Neural cell (in vitro differentiated cells): ENCODE measurements around the gene SMYD5.

Experiments used
- EP300 ChIP-seq: fragments of 450-650 bp; conservative IDR thresholded peaks from 2 replicates; pipeline ENCODE4 v1.6.1; 2014; ENCODE audit warnings: antibody characterized with exemption, mild to moderate bottlenecking, moderate library complexity; ENCODE audit not compliant: poor library complexity, severe bottlenecking
- EZH2 ChIP-seq: fragments of 200-600, 300-800 bp; shearing (Covaris generic), sonication (generic); IDR thresholded peaks from 2 replicates; pipeline ENCODE4 v1.6.1; 2014; ENCODE audit warnings: antibody characterized with exemption, low read length, borderline replicate concordance, mild to moderate bottlenecking; ENCODE audit not compliant: insufficient read depth, poor library complexity, severe bottlenecking
- MXI1 ChIP-seq: fragments of 450-650 bp; conservative IDR thresholded peaks from 2 replicates; pipeline ENCODE4 v1.6.1; 2014; ENCODE audit warnings: antibody characterized with exemption, mild to moderate bottlenecking; ENCODE audit not compliant: poor library complexity, severe bottlenecking
- POLR2AphosphoS5 ChIP-seq: IDR thresholded peaks from 2 replicates; pipeline ENCODE4 v1.6.1; 2012
- RAD21 ChIP-seq: fragments of 450-650 bp; conservative IDR thresholded peaks from 2 replicates; pipeline ENCODE4 v1.6.1; 2014; ENCODE audit warnings: antibody characterized with exemption, mild to moderate bottlenecking, moderate library complexity
- SMC3 ChIP-seq: fragments of 450-650 bp; conservative IDR thresholded peaks from 2 replicates; pipeline ENCODE4 v1.6.1; 2014; ENCODE audit warnings: antibody characterized with exemption, mild to moderate bottlenecking, moderate library complexity; ENCODE audit not compliant: poor library complexity
- TAF1 ChIP-seq: IDR thresholded peaks from 2 replicates; pipeline ENCODE4 v1.6.1; 2012; ENCODE audit warnings: low read depth
- TF ChIP-seq, protein P1 (sequence below): fragments of 450-650 bp; IDR thresholded peaks from 2 replicates; pipeline ENCODE4 v1.5.1; 2014; ENCODE audit warnings: antibody characterized with exemption, mild to moderate bottlenecking, moderate library complexity; ENCODE audit not compliant: poor library complexity, severe bottlenecking
- TF ChIP-seq, protein P2 (sequence below): IDR thresholded peaks from 2 replicates; pipeline ENCODE4 v1.6.1; 2012; ENCODE audit warnings: borderline replicate concordance

DNA sequence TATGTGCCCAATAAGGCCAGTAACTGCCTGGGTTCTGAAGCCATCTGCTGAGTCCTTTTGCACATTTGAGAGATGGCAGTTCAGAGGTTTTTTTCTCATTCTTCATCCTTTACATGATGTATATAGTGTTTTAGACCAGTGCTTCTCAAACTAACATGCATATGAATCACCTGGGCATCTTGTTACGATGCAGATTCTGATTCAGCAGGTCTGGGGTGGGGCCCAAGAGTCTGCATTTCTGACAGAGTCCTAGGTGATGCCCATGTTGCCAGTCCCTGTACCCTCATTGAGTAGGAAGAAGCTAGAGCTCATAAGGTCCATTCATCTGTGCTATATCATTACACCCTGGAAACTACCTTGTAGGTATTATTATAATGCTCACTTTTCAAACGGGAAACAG is 3.8 kb downstream of the SMYD5 start:
- TF ChIP-seq, protein P1, sequence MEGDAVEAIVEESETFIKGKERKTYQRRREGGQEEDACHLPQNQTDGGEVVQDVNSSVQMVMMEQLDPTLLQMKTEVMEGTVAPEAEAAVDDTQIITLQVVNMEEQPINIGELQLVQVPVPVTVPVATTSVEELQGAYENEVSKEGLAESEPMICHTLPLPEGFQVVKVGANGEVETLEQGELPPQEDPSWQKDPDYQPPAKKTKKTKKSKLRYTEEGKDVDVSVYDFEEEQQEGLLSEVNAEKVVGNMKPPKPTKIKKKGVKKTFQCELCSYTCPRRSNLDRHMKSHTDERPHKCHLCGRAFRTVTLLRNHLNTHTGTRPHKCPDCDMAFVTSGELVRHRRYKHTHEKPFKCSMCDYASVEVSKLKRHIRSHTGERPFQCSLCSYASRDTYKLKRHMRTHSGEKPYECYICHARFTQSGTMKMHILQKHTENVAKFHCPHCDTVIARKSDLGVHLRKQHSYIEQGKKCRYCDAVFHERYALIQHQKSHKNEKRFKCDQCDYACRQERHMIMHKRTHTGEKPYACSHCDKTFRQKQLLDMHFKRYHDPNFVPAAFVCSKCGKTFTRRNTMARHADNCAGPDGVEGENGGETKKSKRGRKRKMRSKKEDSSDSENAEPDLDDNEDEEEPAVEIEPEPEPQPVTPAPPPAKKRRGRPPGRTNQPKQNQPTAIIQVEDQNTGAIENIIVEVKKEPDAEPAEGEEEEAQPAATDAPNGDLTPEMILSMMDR, result no peak
- TF ChIP-seq POLR2AphosphoS5 (no peak), SMC3 (no peak), RAD21 (no peak), EP300 (no peak), EZH2 (no peak), MXI1 (no peak), TAF1 (no peak)
- TF ChIP-seq, protein P2, sequence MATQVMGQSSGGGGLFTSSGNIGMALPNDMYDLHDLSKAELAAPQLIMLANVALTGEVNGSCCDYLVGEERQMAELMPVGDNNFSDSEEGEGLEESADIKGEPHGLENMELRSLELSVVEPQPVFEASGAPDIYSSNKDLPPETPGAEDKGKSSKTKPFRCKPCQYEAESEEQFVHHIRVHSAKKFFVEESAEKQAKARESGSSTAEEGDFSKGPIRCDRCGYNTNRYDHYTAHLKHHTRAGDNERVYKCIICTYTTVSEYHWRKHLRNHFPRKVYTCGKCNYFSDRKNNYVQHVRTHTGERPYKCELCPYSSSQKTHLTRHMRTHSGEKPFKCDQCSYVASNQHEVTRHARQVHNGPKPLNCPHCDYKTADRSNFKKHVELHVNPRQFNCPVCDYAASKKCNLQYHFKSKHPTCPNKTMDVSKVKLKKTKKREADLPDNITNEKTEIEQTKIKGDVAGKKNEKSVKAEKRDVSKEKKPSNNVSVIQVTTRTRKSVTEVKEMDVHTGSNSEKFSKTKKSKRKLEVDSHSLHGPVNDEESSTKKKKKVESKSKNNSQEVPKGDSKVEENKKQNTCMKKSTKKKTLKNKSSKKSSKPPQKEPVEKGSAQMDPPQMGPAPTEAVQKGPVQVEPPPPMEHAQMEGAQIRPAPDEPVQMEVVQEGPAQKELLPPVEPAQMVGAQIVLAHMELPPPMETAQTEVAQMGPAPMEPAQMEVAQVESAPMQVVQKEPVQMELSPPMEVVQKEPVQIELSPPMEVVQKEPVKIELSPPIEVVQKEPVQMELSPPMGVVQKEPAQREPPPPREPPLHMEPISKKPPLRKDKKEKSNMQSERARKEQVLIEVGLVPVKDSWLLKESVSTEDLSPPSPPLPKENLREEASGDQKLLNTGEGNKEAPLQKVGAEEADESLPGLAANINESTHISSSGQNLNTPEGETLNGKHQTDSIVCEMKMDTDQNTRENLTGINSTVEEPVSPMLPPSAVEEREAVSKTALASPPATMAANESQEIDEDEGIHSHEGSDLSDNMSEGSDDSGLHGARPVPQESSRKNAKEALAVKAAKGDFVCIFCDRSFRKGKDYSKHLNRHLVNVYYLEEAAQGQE, result no peak
